ENCODE results near the gene DPH3.

The DPH3 gene

GRCh38 chr3:16239780-16240179 lies 25.0 kb downstream of the DPH3 start:
- in situ Hi-C loops (cut with MboI; ENCODE audit: low pct_unique_long_range_greater_than_20kb, low sequenced_read_pairs, unreplicated experiment), result loop anchor here (10.0 kb wide), 1 partner anchor 185 kb away; no protein-coding TSS in a partner anchor
- TF ChIP-seq, protein P1, sequence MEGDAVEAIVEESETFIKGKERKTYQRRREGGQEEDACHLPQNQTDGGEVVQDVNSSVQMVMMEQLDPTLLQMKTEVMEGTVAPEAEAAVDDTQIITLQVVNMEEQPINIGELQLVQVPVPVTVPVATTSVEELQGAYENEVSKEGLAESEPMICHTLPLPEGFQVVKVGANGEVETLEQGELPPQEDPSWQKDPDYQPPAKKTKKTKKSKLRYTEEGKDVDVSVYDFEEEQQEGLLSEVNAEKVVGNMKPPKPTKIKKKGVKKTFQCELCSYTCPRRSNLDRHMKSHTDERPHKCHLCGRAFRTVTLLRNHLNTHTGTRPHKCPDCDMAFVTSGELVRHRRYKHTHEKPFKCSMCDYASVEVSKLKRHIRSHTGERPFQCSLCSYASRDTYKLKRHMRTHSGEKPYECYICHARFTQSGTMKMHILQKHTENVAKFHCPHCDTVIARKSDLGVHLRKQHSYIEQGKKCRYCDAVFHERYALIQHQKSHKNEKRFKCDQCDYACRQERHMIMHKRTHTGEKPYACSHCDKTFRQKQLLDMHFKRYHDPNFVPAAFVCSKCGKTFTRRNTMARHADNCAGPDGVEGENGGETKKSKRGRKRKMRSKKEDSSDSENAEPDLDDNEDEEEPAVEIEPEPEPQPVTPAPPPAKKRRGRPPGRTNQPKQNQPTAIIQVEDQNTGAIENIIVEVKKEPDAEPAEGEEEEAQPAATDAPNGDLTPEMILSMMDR (IDR thresholded peaks at IDR 0.05; ENCODE audit: extremely low read depth, insufficient read depth, missing control alignments), result no peak
- no peak for DNase-seq (ENCODE audit: low spot score)

DNA sequence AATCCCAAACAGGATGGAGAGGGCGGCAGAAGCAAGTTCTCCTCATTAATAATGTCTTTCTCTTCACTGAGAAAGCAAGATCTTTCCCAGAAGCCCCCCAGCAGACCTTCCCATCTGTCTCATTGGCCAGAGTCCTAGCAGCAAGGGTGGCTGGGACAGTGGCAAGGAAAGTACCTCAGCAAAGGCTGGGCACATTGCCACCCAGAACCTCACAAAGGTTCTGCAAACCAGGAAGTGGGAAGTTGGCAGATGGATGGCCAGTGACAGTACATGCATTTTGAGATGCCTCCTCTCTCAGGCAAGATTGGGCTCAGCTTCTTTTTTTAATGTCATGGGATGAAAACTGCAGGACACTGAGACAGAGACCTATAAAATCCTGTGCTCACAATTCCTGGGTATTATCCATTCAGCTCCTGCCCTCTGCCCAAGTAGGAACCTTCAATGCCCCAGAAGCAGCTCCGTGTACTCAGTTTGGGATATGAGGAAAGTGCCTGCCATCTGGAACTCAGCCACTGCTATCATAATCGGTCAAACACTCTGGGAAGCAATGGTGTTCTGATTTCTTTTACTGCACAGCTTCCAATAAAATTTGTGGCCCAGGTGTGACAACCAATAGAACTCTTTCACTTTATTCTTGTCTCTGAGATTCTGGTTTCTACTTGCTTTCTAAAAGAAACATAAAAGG lies 25.5 kb downstream of the DPH3 start:
- in situ Hi-C loops (cut with MboI; ENCODE audit: low pct_unique_long_range_greater_than_20kb, low sequenced_read_pairs, unreplicated experiment), result no loop called here
- TF ChIP-seq, protein P1 (IDR thresholded peaks at IDR 0.05; ENCODE audit: extremely low read depth, insufficient read depth, missing control alignments), result no peak

DNA sequence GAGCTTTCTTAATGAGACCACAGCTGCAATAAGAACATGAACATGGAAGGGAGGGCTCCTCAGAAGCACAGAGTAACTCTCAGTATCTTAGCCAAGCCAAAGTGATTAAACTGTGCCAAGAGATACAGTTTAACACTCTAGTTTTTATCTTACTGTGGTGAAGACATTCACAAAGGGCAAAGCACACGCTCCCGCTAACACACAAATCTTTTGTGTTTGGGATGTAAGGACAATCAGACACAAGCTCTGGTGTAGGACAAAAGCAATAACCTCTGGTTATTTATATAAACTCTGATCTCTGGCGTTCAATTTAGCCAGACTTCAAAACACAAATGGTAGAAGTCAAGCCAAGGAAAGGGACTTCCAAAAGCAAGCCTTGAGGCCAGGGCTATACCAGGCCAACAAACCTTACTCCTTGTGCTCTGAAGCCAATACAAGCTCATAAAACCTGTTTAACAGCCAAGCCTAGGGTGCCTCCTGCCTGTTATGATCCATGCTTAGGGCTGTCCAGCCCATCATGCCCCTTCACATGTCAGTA lies 27.8 kb downstream of the DPH3 start:
- TF ChIP-seq, protein P1 (IDR thresholded peaks at IDR 0.05; ENCODE audit: extremely low read depth, insufficient read depth, missing control alignments), result no peak
- no peak for DNase-seq (ENCODE audit: low spot score)
- in situ Hi-C loops (cut with MboI; ENCODE audit: low pct_unique_long_range_greater_than_20kb, low sequenced_read_pairs, unreplicated experiment), result no loop called here

More for the DNA sequence above, 25.5 kb downstream of the DPH3 start:
- no peak for DNase-seq (ENCODE audit: low spot score)

DNA sequence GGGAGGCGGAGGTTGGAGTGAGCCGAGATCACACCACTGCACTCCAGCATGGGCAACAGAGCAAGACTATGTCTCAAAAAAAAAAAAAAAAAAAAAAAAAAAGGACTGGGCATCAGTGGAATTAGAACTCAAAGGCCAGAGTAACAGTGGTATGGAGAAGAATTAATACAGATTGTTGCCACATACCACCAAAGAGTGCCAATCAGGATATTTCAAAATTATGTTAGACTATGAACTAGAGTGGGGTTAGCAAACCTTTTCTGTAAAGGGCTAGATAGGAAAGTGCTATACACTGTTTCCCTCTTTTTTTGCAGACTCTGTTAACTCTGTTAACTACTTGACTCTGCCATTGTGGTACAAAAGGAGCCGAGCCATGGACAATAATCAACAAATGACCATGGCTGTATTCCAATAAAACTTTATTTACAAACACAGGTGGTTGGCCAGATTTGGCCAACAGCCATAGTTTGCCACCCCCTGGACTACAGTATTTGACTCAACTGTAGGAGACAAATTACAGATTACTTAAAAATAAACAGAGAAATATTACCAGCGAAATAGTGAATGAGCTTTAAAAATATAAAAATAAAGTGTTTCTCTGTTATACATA lies 28.6 kb downstream of the DPH3 start:
- no peak for DNase-seq (ENCODE audit: low spot score)
- in situ Hi-C loops (cut with MboI; ENCODE audit: low pct_unique_long_range_greater_than_20kb, low sequenced_read_pairs, unreplicated experiment), result no loop called here
- TF ChIP-seq, protein P1 (IDR thresholded peaks at IDR 0.05; ENCODE audit: extremely low read depth, insufficient read depth, missing control alignments), result no peak

- DNase-seq (ENCODE audit: low spot score), result no peak
- in situ Hi-C loops (cut with MboI; ENCODE audit: low pct_unique_long_range_greater_than_20kb, low sequenced_read_pairs, unreplicated experiment), result no loop called here
- TF ChIP-seq, protein P1 (IDR thresholded peaks at IDR 0.05; ENCODE audit: extremely low read depth, insufficient read depth, missing control alignments), result no peak
These were observed 30.5 kb downstream of the DPH3 start for GRCh38 chr3:16234281-16234680.

DNA sequence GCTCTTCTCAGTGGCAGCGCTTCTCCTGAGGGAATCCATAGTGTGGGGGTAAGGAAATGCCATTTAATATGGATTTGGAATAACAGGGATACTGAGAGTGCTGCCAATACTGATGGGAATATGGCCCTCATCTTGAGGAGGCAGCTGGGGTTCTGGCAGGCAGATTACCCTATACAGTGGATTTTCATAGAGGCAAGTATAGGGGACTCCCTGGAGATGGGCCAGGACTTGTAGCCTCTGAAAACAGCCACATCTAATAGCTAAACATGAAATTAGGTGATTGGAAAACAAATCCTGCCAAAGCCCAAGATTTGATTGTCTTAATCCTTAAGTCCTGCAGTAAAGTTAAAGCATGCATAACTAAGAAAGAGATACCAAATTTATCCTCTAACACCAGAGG lies 30.9 kb downstream of the DPH3 start:
- TF ChIP-seq, protein P1 (IDR thresholded peaks at IDR 0.05; ENCODE audit: extremely low read depth, insufficient read depth, missing control alignments), result no peak
- no peak for DNase-seq (ENCODE audit: low spot score)
- in situ Hi-C loops (cut with MboI; ENCODE audit: low pct_unique_long_range_greater_than_20kb, low sequenced_read_pairs, unreplicated experiment), result no loop called here

Measured in GM13977 (cell line).